Measurements from ENCODE around the gene FASN.

GRCh38 chr17:82104797-82105416, 6.9 kb upstream of the FASN start:
- TF ChIP-seq SP1 (IDR thresholded peaks at IDR 0.05) (no peak), SUZ12 (IDR thresholded peaks at IDR 0.05) (no peak), FOXM1 (IDR thresholded peaks at IDR 0.05; ENCODE audit: borderline replicate concordance) (no peak), BHLHE40 (IDR thresholded peaks at IDR 0.05; ENCODE audit: borderline replicate concordance) (no peak), ARNT (IDR thresholded peaks at IDR 0.05) (no peak), LEF1 (IDR thresholded peaks at IDR 0.05; ENCODE audit: borderline replicate concordance) (no peak), PKNOX1 (IDR thresholded peaks at IDR 0.05) (no peak), TARDBP (IDR thresholded peaks at IDR 0.05) (no peak), FOXK2 (IDR thresholded peaks at IDR 0.05) (no peak), ZNF384 (IDR thresholded peaks at IDR 0.05) (no peak), NFRKB (IDR thresholded peaks at IDR 0.05) (no peak)

All from HEK293T (cell line).